Measurements from ENCODE around the gene RBM4.

Gene RBM4

GRCh38 chr11:66691311-66691980 lies 52.9 kb downstream of the RBM4 start:
- no peak for DNase-seq

- DNase-seq, result no peak
Measured at GRCh38 chr11:66692446-66692845, 53.9 kb downstream of the RBM4 start.

- no peak for DNase-seq
Measured at GRCh38 chr11:66692871-66693331, 54.4 kb downstream of the RBM4 start.

DNA sequence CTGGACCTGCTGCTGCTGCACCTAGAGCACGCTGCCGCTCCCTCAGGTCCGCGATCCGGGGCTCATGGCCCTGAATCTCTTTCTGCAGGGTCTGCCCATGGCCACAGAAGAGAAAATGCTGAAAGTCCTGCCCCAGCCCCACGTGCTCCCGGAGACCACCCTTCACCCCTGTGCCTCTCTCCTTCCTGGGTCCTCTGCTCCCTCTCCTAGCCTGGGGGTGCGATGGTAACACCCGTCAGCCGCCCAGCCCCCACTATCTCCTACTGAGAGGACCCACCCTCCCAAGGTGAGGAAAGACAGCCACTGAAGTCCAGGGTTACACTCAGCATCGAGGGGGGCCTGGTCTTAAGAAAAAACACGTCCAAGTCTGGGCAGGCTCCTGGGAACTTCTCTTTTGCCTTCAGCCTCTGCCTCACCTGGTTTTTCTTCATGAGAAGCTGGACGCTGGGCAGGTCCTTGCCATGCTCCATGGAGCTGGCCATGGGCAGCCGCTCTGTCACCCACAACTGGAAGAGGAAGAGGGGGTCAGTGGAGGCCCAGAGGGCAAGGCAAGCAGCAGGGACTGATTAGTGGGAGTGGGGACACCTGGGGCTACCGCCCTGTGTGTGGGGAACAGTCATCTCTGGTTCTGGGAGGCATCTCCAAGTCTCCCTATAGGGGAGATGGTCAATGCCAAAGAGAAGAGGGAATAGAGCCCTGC lies 55.0 kb downstream of the RBM4 start:
- no peak for DNase-seq

- DNase-seq, result no peak
Measured at GRCh38 chr11:66694056-66694410, 55.5 kb downstream of the RBM4 start.

DNA sequence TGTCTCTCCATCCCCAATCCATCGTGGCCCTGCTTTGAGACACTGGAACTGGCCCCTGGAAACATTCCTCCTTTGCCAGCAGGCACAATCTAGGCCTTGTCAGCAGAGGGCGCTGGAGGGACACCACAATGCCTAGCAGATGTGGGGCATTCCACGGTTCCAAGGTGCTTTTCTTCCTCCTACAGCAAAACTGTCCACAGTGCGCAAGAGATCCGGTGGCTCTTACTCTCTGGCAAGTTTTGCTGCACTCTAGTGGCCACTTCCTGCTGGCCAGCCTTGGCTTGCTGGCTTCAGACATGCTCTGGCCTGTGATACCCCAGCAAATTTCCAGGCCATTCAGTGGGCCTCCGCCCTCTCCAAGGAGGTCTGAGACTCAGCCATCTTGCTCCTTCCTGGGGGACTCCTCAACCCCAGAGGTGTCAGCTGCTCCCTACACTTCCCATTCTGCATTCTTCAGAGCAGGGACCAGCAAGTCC lies 56.3 kb downstream of the RBM4 start:
- peak; percentile 89 for DNase-seq

Data from stimulated activated CD4-positive, alpha-beta T cell treated with anti-CD3 and anti-CD28 coated beads, Interleukin-2, amount 100 ng/mL, for 24 hours (primary cell).